HL-60 (cell line): ENCODE measurements around the gene MAGI2.
"Not testable (repeated sequence)": the region's sequence is repeated elsewhere in the genome, so short reads cannot be mapped to it uniquely, and the experiment has no call there.

Experiments
- CTCF ChIP-seq: IDR thresholded peaks from one replicate; pipeline ENCODE4 v1.5.1; 2011; ENCODE audit warnings: low read length, control low read depth, inconsistent platforms; ENCODE audit not compliant: insufficient read depth
- POLR2AphosphoS5 ChIP-seq: IDR thresholded peaks from 2 replicates; pipeline ENCODE4 v1.6.1; 2012; ENCODE audit warnings: low read depth

- not testable (repeated sequence) for TF ChIP-seq CTCF, POLR2AphosphoS5
Measured at GRCh38 chr7:79019711-79020110, 433.8 kb downstream of the MAGI2 start.
